HEK293 (cell line): ENCODE data around the gene ADD2.

Experiments
- CTCF ChIA-PET: fragments of 350-600 bp; formaldehyde crosslinking; extraction: SDS; loops from one replicate; lab custom pipeline; 2021; ENCODE audit warnings: antibody characterized with exemption; lab: Yijun Ruan, JAX
- POLR2A ChIA-PET: fragments of 300-600 bp; formaldehyde crosslinking; extraction: SDS; loops from one replicate; lab custom pipeline; 2020; ENCODE audit warnings: antibody characterized with exemption, inconsistent platforms; lab: Yijun Ruan, JAX
- H3K27ac ChIP-seq: fragments of 200-500 bp; sonication (Bioruptor generic); 2 replicates; pipeline ENCODE4 v1.5.1; 2014; ENCODE audit warnings: low read depth, low read length, control low read depth, inconsistent platforms; ENCODE audit errors: extremely low read depth
- H3K36me3 ChIP-seq, 2 experiments: fragments of 200-500 bp in 1 of 2; sonication (Bioruptor generic) in 1 of 2; 1 replicate in 1 of 2; 2 replicates in 1 of 2; pipeline ENCODE4 v1.5.1; 2014 to 2017; ENCODE audit warnings: inconsistent platforms in 2 of 2, low read length in 2 of 2; ENCODE audit not compliant: control insufficient read depth in 2 of 2, insufficient read depth in 1 of 2
- H3K4me1 ChIP-seq: fragments of 200-500 bp; sonication (Bioruptor generic); 2 replicates; pipeline ENCODE4 v1.5.1; 2014; ENCODE audit warnings: mild to moderate bottlenecking, low read length, inconsistent platforms; ENCODE audit not compliant: control insufficient read depth, insufficient read depth
- H3K4me3 ChIP-seq: 2 replicates; pipeline ENCODE4 v1.5.1; 2011; ENCODE audit warnings: low read depth, mild to moderate bottlenecking, control low read depth, low read length, moderate library complexity
- H3K9me3 ChIP-seq: fragments of 200-500 bp; sonication (Bioruptor generic); 2 replicates; pipeline ENCODE4 v1.5.1; 2014; ENCODE audit warnings: low read depth, low read length, inconsistent platforms; ENCODE audit not compliant: control insufficient read depth, insufficient read depth
- HOXC10 ChIP-seq: sonication (generic); formaldehyde crosslinking; IDR thresholded peaks from 2 replicates; pipeline ENCODE4 v1.8.1; 2023; ENCODE audit warnings: mild to moderate bottlenecking, missing genetic modification reagents
- HOXD13 ChIP-seq: sonication (generic); formaldehyde crosslinking; IDR thresholded peaks from 2 replicates; pipeline ENCODE4 v1.8.0; 2022; ENCODE audit warnings: missing genetic modification reagents, borderline replicate concordance
- KLF8 ChIP-seq: fragments of 450-650 bp; formaldehyde crosslinking; IDR thresholded peaks from 2 replicates; pipeline ENCODE4 v1.5.1; 2016; ENCODE audit warnings: missing biosample characterization, missing genetic modification characterization
- MEIS1 ChIP-seq: sonication (generic); formaldehyde crosslinking; IDR thresholded peaks from 2 replicates; pipeline ENCODE4 v1.8.1; 2022; ENCODE audit warnings: missing genetic modification reagents, mild to moderate bottlenecking, borderline replicate concordance
- REPIN1 ChIP-seq: fragments of 450-650 bp; formaldehyde crosslinking; IDR thresholded peaks from 2 replicates; pipeline ENCODE4 v1.5.1; 2017; ENCODE audit warnings: missing biosample characterization, missing genetic modification characterization, low read depth
- YY1 ChIP-seq: fragments of 450-650 bp; formaldehyde crosslinking; IDR thresholded peaks from 2 replicates; pipeline ENCODE4 v1.5.1; 2018; ENCODE audit warnings: missing biosample characterization, missing genetic modification characterization
- ZNF138 ChIP-seq: fragments of 450-650 bp; formaldehyde crosslinking; IDR thresholded peaks from 2 replicates; pipeline ENCODE4 v1.5.1; 2016; ENCODE audit warnings: missing biosample characterization, missing genetic modification characterization, borderline replicate concordance
- ZNF211 ChIP-seq: fragments of 450-650 bp; formaldehyde crosslinking; IDR thresholded peaks from 2 replicates; pipeline ENCODE4 v1.5.1; 2016; ENCODE audit warnings: low read depth, missing biosample characterization, missing genetic modification characterization
- ZNF274 ChIP-seq, 2 experiments: fragments of 200-500 bp in 1 of 2; fragments of 450-650 bp in 1 of 2; sonication (Bioruptor generic) in 1 of 2; formaldehyde crosslinking in 1 of 2; IDR thresholded peaks; 2 replicates each; pipeline versions ENCODE4 v1.5.1 to v1.6.1; 2014 to 2016; ENCODE audit warnings: borderline replicate concordance in 1 of 2, inconsistent platforms in 1 of 2, low read length in 1 of 2, missing biosample characterization in 1 of 2, missing genetic modification characterization in 1 of 2
- ZNF366 ChIP-seq: fragments of 450-650 bp; formaldehyde crosslinking; conservative IDR thresholded peaks from 2 replicates; pipeline ENCODE4 v1.5.1; 2016; ENCODE audit warnings: missing biosample characterization, missing genetic modification characterization
- ZNF510 ChIP-seq: fragments of 450-650 bp; formaldehyde crosslinking; IDR thresholded peaks from 2 replicates; pipeline ENCODE4 v1.5.1; 2018; ENCODE audit warnings: mild to moderate bottlenecking, missing genetic modification characterization, missing biosample characterization; ENCODE audit not compliant: insufficient replicate concordance
- ZNF530 ChIP-seq: fragments of 450-650 bp; formaldehyde crosslinking; IDR thresholded peaks from 2 replicates; pipeline ENCODE4 v1.5.1; 2016; ENCODE audit warnings: low read depth, missing biosample characterization, missing genetic modification characterization
- ZNF549 ChIP-seq: fragments of 450-650 bp; IDR thresholded peaks from 2 replicates; pipeline ENCODE4 v1.5.1; 2018; ENCODE audit warnings: missing biosample characterization, missing genetic modification characterization, mild to moderate bottlenecking, inconsistent platforms, moderate library complexity
- ZNF626 ChIP-seq: fragments of 450-650 bp; sonication (Bioruptor Pico); formaldehyde crosslinking; IDR thresholded peaks from 2 replicates; pipeline ENCODE4 v1.5.1; 2018; ENCODE audit warnings: missing biosample characterization, missing genetic modification characterization, inconsistent platforms
- ZNF654 ChIP-seq: fragments of 450-650 bp; formaldehyde crosslinking; IDR thresholded peaks from 2 replicates; pipeline ENCODE4 v1.5.1; 2016; ENCODE audit warnings: low read depth, missing biosample characterization, missing genetic modification characterization
- ZNF670 ChIP-seq: fragments of 450-650 bp; formaldehyde crosslinking; IDR thresholded peaks from 2 replicates; pipeline ENCODE4 v1.5.1; 2016; ENCODE audit warnings: missing biosample characterization, missing genetic modification characterization, low read depth
- ZNF776 ChIP-seq: fragments of 450-650 bp; formaldehyde crosslinking; IDR thresholded peaks from 2 replicates; pipeline ENCODE4 v1.5.0; 2017; ENCODE audit warnings: missing biosample characterization, missing genetic modification characterization, borderline replicate concordance
- ZNF830 ChIP-seq: fragments of 450-650 bp; IDR thresholded peaks from 2 replicates; pipeline ENCODE4 v1.5.0; 2018; ENCODE audit warnings: missing biosample characterization, missing genetic modification characterization, low read depth, mild to moderate bottlenecking, moderate library complexity
- TF ChIP-seq, protein P1 (sequence below): fragments of 450-650 bp; formaldehyde crosslinking; conservative IDR thresholded peaks from 2 replicates; pipeline ENCODE4 v1.5.1; 2016; ENCODE audit warnings: low read depth, missing biosample characterization, missing genetic modification characterization
- TF ChIP-seq, protein P2 (sequence below): fragments of 450-650 bp; formaldehyde crosslinking; IDR thresholded peaks from 2 replicates; pipeline ENCODE4 v1.5.1; 2016; ENCODE audit warnings: missing biosample characterization, missing genetic modification characterization

Gene ADD2

DNA sequence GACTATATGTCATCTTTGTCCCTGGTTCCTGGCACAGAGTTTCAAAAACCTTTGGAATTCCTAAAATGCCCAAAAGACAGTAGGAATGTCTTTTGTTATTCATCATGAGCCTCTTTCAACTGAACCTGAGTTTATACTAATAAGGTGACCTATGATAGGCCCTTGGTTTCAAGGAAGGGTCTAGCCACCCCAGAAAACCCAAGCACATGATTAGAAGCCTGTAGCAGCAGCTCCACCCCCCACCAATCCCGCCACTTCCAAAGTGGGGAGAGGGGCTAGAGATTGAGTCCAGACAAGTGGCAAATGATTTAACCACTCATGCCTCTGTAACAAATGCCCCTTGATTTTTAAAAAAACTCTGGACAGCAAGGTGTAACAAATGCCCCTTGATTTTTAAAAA is 56.8 kb downstream of the ADD2 start (continued):
- TF ChIP-seq MEIS1 (CRISPR knock-in tag) (no peak), YY1 (no peak), ZNF776 (tag by site-specific recombination) (no peak)

DNA sequence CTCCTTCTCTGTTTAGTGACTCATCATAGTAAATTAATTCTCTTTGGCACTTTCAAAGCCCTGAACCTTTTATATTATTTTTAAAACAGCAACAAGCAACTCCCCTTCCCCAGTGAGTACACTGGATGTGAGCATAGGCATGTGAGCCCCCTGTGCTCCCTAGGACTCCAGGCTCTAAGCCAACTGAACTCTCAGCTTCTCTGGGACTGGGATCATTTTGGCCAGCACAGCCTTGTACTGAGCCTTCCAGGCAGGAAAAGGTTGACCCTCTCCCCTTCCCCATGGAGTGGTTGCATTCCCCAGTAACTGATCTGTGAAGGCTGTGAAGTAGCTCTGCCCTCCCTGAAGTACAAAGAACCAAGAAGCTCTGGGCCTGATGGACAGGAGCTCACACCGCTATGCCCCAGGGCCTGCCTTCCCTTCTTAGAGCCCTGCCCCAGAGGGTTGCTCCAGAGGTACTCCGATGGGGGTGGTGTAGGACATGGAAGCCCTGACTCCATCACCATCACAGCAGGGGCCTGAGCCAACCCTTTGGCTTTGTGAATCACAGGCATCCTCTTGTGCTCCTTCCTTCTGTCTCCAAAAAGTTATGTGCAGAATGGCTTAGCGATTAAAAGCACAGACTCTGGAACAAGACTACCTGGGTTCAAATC is 57.8 kb downstream of the ADD2 start:
- Histone ChIP-seq H3K9me3 (no peaks in the 10 kb centered on the region), H3K27ac (no peak overlapping the region), H3K4me3 (no peak overlapping the region), H3K4me1 (no peaks in the 10 kb centered on the region), H3K36me3 (peaks cover 0 to 12% of the 10 kb centered on the region in 2 experiments; a peak in 1 of 3 replicates)
- ChIA-PET POLR2A (no interaction called here), CTCF (interaction anchor here (1.0 kb wide), 1 partner anchor 10 kb away, joined by 3 read pairs; no protein-coding TSS in a partner anchor)
- TF ChIP-seq ZNF626 (no peak), ZNF830 (no peak), KLF8 (no peak), ZNF549 (tag by site-specific recombination) (no peak), ZNF138 (tag by site-specific recombination) (no peak), ZNF274 (IDR thresholded peaks at IDR 0.05; ENCODE audit: low read length) (no peak), ZNF274 (tag by site-specific recombination; IDR thresholded peaks at IDR 0.05; ENCODE audit: borderline replicate concordance) (no peak)
- TF ChIP-seq, protein P1, sequence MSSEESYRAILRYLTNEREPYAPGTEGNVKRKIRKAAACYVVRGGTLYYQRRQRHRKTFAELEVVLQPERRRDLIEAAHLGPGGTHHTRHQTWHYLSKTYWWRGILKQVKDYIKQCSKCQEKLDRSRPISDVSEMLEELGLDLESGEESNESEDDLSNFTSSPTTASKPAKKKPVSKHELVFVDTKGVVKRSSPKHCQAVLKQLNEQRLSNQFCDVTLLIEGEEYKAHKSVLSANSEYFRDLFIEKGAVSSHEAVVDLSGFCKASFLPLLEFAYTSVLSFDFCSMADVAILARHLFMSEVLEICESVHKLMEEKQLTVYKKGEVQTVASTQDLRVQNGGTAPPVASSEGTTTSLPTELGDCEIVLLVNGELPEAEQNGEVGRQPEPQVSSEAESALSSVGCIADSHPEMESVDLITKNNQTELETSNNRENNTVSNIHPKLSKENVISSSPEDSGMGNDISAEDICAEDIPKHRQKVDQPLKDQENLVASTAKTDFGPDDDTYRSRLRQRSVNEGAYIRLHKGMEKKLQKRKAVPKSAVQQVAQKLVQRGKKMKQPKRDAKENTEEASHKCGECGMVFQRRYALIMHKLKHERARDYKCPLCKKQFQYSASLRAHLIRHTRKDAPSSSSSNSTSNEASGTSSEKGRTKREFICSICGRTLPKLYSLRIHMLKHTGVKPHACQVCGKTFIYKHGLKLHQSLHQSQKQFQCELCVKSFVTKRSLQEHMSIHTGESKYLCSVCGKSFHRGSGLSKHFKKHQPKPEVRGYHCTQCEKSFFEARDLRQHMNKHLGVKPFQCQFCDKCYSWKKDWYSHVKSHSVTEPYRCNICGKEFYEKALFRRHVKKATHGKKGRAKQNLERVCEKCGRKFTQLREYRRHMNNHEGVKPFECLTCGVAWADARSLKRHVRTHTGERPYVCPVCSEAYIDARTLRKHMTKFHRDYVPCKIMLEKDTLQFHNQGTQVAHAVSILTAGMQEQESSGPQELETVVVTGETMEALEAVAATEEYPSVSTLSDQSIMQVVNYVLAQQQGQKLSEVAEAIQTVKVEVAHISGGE (tag by site-specific recombination) = no peak
- TF ChIP-seq, all 188 proteins: peak for 0

DNA sequence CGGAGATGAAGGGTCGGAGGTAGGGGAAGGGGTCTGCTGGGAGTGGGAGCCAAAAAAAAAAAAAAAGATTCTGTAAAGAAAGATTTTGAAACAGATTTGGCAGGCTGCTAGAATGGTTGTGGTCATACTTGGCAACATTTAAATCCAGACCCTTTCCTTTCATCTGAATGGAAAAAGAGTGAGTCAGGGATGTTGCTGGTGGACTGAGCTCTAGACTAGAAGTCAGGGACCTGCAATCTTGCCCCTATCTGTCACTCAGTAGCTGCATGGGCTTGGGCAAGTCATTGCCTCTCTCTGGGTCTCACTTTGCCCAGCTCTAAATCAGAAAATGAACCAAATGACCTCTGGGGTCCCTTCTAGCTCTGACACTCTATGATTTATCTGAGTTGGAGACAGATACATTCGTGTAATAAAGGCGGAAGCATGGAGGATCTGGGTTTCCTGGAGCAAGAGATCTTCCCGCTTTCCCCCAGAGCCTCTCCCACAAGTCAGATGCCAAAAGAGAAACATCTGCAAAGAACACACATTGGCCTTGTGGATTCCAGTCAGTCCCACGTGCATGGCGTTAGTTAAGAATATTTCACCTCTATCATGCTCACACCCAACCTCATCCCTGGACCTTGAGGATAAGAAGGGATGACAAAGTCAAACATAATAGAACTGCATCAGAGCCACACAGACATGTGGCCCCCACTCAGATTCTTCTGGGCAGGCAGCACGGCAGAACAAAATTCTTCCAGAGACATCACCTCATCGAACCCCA is 58.5 kb downstream of the ADD2 start:
- Histone ChIP-seq H3K4me1 (no peaks in the 10 kb centered on the region), H3K36me3 (peaks cover 0 to 12% of the 10 kb centered on the region in 2 experiments; a peak in 1 of 3 replicates), H3K4me3 (no peak overlapping the region), H3K27ac (no peak overlapping the region), H3K9me3 (no peaks in the 10 kb centered on the region)
- TF ChIP-seq ZNF670 (tag by site-specific recombination) = no peak
- POLR2A ChIA-PET = no interaction called here
- CTCF ChIA-PET = interaction anchor here (0.6 to 1.0 kb wide), 5 partner anchors 9 to 1184 kb away, joined by 3 to 8 read pairs (median 4); no protein-coding TSS in a partner anchor

DNA sequence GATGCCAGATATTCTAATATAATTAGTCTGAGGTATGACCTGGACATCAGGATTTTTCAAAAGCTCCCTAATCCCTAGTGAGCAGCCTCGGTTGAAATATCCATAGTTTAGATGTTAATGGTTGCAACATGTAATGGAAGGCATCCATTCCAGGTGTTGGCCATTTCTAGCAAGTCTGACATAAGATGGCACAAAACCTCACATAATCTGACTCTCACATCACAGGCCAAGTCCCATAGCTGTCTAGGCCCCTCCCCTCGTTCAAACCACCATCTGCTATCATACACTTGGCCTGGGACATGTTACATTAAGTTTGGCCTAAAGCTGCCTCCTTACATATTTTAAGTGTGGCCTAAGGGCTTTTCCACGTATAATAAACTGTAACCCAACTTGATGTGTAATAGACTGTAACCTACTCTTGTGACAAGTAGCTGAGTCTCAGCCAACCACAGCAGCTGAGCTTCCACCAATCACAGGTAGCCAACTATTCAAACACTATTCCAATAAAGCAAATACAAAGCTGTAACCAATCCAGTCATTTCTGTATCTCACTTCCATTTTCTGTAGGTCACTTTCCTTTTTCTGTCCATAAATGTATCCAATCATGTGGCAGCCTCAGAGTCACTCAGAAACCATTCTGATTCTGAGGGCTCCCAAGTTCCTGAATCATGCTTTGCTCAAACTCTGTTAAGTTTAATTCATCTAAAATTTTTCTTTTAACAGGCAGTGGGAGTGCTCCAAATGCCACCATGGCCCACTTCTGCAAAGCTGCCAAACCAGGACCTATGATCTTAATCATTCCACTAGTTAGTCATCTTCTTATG is 59.4 kb downstream of the ADD2 start:
- ChIA-PET POLR2A (no interaction called here), CTCF (interaction anchor here (0.6 to 1.2 kb wide), 5 partner anchors 22 to 243 kb away, joined by 3 to 7 read pairs (median 3); partner anchors contain the start of gene ADD2)
- Histone ChIP-seq H3K4me1 (no peaks in the 10 kb centered on the region), H3K27ac (no peak overlapping the region), H3K9me3 (no peaks in the 10 kb centered on the region), H3K4me3 (no peak overlapping the region), H3K36me3 (peaks cover 0 to 12% of the 10 kb centered on the region in 2 experiments; a peak in 1 of 3 replicates)
- TF ChIP-seq ZNF366 (tag by site-specific recombination) (no peak), ZNF510 (tag by site-specific recombination) (no peak), HOXC10 (CRISPR knock-in tag) (no peak), ZNF530 (tag by site-specific recombination) (no peak), ZNF211 (no peak), ZNF654 (no peak), HOXD13 (CRISPR knock-in tag) (no peak), REPIN1 (tag by site-specific recombination) (no peak)
- TF ChIP-seq, protein P2, sequence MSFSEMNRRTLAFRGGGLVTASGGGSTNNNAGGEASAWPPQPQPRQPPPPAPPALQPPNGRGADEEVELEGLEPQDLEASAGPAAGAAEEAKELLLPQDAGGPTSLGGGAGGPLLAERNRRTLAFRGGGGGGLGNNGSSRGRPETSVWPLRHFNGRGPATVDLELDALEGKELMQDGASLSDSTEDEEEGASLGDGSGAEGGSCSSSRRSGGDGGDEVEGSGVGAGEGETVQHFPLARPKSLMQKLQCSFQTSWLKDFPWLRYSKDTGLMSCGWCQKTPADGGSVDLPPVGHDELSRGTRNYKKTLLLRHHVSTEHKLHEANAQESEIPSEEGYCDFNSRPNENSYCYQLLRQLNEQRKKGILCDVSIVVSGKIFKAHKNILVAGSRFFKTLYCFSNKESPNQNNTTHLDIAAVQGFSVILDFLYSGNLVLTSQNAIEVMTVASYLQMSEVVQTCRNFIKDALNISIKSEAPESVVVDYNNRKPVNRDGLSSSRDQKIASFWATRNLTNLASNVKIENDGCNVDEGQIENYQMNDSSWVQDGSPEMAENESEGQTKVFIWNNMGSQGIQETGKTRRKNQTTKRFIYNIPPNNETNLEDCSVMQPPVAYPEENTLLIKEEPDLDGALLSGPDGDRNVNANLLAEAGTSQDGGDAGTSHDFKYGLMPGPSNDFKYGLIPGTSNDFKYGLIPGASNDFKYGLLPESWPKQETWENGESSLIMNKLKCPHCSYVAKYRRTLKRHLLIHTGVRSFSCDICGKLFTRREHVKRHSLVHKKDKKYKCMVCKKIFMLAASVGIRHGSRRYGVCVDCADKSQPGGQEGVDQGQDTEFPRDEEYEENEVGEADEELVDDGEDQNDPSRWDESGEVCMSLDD = no peak
